Stomach (tissue), 9 donors: Measurements from ENCODE around the gene OR1A2. TPM values are rescaled to one million over a fixed set of nuclear protein-coding genes. Genes with fewer than 3 reads are reported as not detected.
"Not testable (repeated sequence)": the region's sequence is repeated elsewhere in the genome, so short reads cannot be mapped to it uniquely, and the experiment has no call there.

Source experiments
- DNase-seq, 2 donors: peaks; one replicate each; pipeline versions ENCODE4 v3.0.0 to v3.0.0-alpha.2; 2013 to 2019
- H3K27ac ChIP-seq, 5 donors: fragments of 200-600 bp in 4 of 5; sonication (generic) in 4 of 5; one replicate each; pipeline ENCODE4 v1.5.1; 2013 to 2019; ENCODE audit warnings: mild to moderate bottlenecking in 1 of 5, moderate library complexity in 1 of 5
- H3K27me3 ChIP-seq, 3 donors: fragments of 200-600 bp; sonication (generic); one replicate each; pipeline ENCODE4 v1.5.1; 2017 to 2019; ENCODE audit warnings: mixed run types in 1 of 3
- H3K36me3 ChIP-seq, 4 donors: fragments of 200-600 bp; sonication (generic); 1 replicate in 3 of 4; 2 replicates in 1 of 4; pipeline ENCODE4 v1.5.1; 2016 to 2019
- H3K4me1 ChIP-seq, 4 donors: fragments of 200-600 bp; sonication (generic); one replicate each; pipeline ENCODE4 v1.5.1; 2016 to 2019
- H3K4me3 ChIP-seq, 4 donors: fragments of 200-600 bp; sonication (generic) in 3 of 4; one replicate each; pipeline ENCODE4 v1.5.1; 2016 to 2019; ENCODE audit warnings: mild to moderate bottlenecking in 1 of 4
- H3K9me3 ChIP-seq, 4 donors: fragments of 200-600 bp; sonication (generic); one replicate each; pipeline ENCODE4 v1.5.1; 2016 to 2019
- CTCF ChIP-seq, 7 experiments: fragments of 450-650 bp in 4 of 7; fragments of 200-600 bp in 3 of 7; sonication (generic) in 3 of 7; IDR thresholded peaks; one replicate each; pipeline ENCODE4 v1.5.1; 2016 to 2019; ENCODE audit warnings: antibody characterized with exemption in 7 of 7, control low read depth in 2 of 7, mild to moderate bottlenecking in 1 of 7
- EP300 ChIP-seq: sonication (generic); formaldehyde crosslinking; IDR thresholded peaks from one replicate; pipeline ENCODE4 v1.6.1; 2017; ENCODE audit warnings: antibody characterized with exemption
- POLR2A ChIP-seq, 4 donors: fragments of 450-650 bp; IDR thresholded peaks; one replicate each; pipeline ENCODE4 v1.6.1; 2016; ENCODE audit warnings: antibody characterized with exemption in 4 of 4, control low read depth in 2 of 4, mild to moderate bottlenecking in 1 of 4, moderate library complexity in 1 of 4
- POLR2AphosphoS5 ChIP-seq, 3 donors: sonication (generic); formaldehyde crosslinking; IDR thresholded peaks; one replicate each; pipeline ENCODE4 v1.6.1; 2016; ENCODE audit warnings: antibody characterized with exemption in 3 of 3
- WGBS, 5 donors: extraction: QIAGEN DNeasy Blood & Tissue Kit in 3 of 5; methylation state at CpG; one replicate each; pipeline versions ENCODE4 v1.1.5 to v1.1.7; 2013 to 2018; 5-methylcytosine and 5-hydroxymethylcytosine counted together
- intact Hi-C: fragments of 100-400 bp; cut with DNase I; formaldehyde crosslinking; loops from one replicate; pipeline ENCODE4 v1.15.1; 2023; ENCODE audit warnings: low total_unique reads
- polyA plus RNA-seq, 3 donors: library from polyadenylated mRNA; stranded (reverse); fragments of 200-250 nt; gene quantifications; one replicate each; pipeline ENCODE4 v1.2.3, GENCODE V29; 2013
- total RNA-seq, 5 donors: library from RNA; depleted of rRNA; stranded (reverse); fragments of >200 nt; gene quantifications; one replicate each; pipeline versions ENCODE4 v1.1.0 to v1.2.3, GENCODE V29; 2014 to 2016
- donor health status: healthy with polysubstance abuse.
- donor health status: Bipolar disorder and iron deficiency.
- donor health status: healthy.

The OR1A2 gene
- total and polyA plus RNA-seq, 8 donors = not detected

GRCh38 chr17:3207367-3207766, 10.0 kb downstream of the OR1A2 start, which contains the start of gene OR1A1:
TSS of gene OR1A1 (plus strand) at chr17:3207667. CDS start at chr17:3215621, 7,954 bp downstream.
- no peaks in the 10 kb centered on the region for H3K4me1 ChIP-seq
- no peak for DNase-seq
- H3K27ac ChIP-seq = no peak within 1 kb of the TSS
- H3K9me3 ChIP-seq = peaks cover 0 to 3% (median 2%) of the 10 kb centered on the region in 4 donors
- no peaks in the 10 kb centered on the region for H3K36me3 ChIP-seq
- intact Hi-C loops = no loop called here
- H3K27me3 ChIP-seq = no peaks in the 10 kb centered on the region
- 53 to 63% (median 60%) methylated on average over 6 to 7 of the region's 7 CpGs for WGBS, 5 donors
- TF ChIP-seq POLR2A (IDR thresholded peaks at IDR 0.05) (no peak), POLR2AphosphoS5 (IDR thresholded peaks at IDR 0.05) (no peak), EP300 (no peak), CTCF (IDR thresholded peaks at IDR 0.05) (no peak)
- no peak within 1 kb of the TSS for H3K4me3 ChIP-seq

GRCh38 chr17:3208484-3208883, 11.2 kb downstream of the OR1A2 start:
- 74 to 94% (median 93%) methylated on average over 6 of the region's 6 CpGs for WGBS, 5 donors
- H3K36me3 ChIP-seq = no peaks in the 10 kb centered on the region
- no peak overlapping the region for H3K27ac ChIP-seq
- intact Hi-C loops = no loop called here
- no peak overlapping the region for H3K4me3 ChIP-seq
- H3K9me3 ChIP-seq = no peaks in the 10 kb centered on the region
- H3K4me1 ChIP-seq = no peaks in the 10 kb centered on the region
- TF ChIP-seq POLR2AphosphoS5 (IDR thresholded peaks at IDR 0.05) (no peak), CTCF (IDR thresholded peaks at IDR 0.05) (no peak), EP300 (no peak), POLR2A (IDR thresholded peaks at IDR 0.05) (no peak)
- H3K27me3 ChIP-seq = no peaks in the 10 kb centered on the region
- no peak for DNase-seq

GRCh38 chr17:3213001-3213400, 15.7 kb downstream of the OR1A2 start:
- no peaks in the 10 kb centered on the region for H3K36me3 ChIP-seq
- H3K27ac ChIP-seq = no peak overlapping the region
- H3K4me1 ChIP-seq = no peaks in the 10 kb centered on the region
- no peak for DNase-seq
- TF ChIP-seq POLR2A (IDR thresholded peaks at IDR 0.05) = no peak
- no peak for TF ChIP-seq EP300
- no peak for TF ChIP-seq CTCF (IDR thresholded peaks at IDR 0.05)
- no peak for TF ChIP-seq POLR2AphosphoS5 (IDR thresholded peaks at IDR 0.05)
- H3K4me3 ChIP-seq = no peak overlapping the region
- peaks cover 0 to 4% (median 0%) of the 10 kb centered on the region in 4 donors for H3K9me3 ChIP-seq
- no peaks in the 10 kb centered on the region for H3K27me3 ChIP-seq
- intact Hi-C loops = no loop called here
- WGBS, 5 donors = 75 to 84% (median 77%) methylated on average over 3 of the region's 3 CpGs

- WGBS, 5 donors = 59 to 63% (median 63%) methylated on average over 6 of the region's 6 CpGs
- Histone ChIP-seq H3K27me3 (no peaks in the 10 kb centered on the region), H3K9me3 (peaks cover 0 to 4% (median 0%) of the 10 kb centered on the region in 4 donors), H3K4me3 (no peak overlapping the region), H3K27ac (no peak overlapping the region), H3K4me1 (no peaks in the 10 kb centered on the region), H3K36me3 (no peaks in the 10 kb centered on the region)
- intact Hi-C loops = no loop called here
- no peak for DNase-seq
- no peak for TF ChIP-seq CTCF (IDR thresholded peaks at IDR 0.05)
- TF ChIP-seq POLR2A (IDR thresholded peaks at IDR 0.05) = no peak
- no peak for TF ChIP-seq EP300
- TF ChIP-seq POLR2AphosphoS5 (IDR thresholded peaks at IDR 0.05) = no peak
Observed at GRCh38 chr17:3213587-3213986, 16.3 kb downstream of the OR1A2 start.

GRCh38 chr17:3219978-3220377, 22.7 kb downstream of the OR1A2 start:
- H3K9me3 ChIP-seq, intact Hi-C loops, H3K27me3 ChIP-seq, H3K4me3 ChIP-seq, H3K36me3 ChIP-seq, DNase-seq, H3K27ac ChIP-seq, H3K4me1 ChIP-seq: not testable (repeated sequence)
- WGBS, 5 donors = 69 to 73% (median 70%) methylated on average over 3 of the region's 3 CpGs
